GM18508 (cell line): ENCODE measurements around the gene MGLL.
"Not testable (repeated sequence)": the region's sequence is repeated elsewhere in the genome, so short reads cannot be mapped to it uniquely, and the experiment has no call there.

Experiments used
- ATAC-seq: cut with Tn5 transposase; IDR thresholded peaks from one replicate; pipeline ENCODE4 v1.9.1; 2021; ENCODE audit warnings: moderate number of reproducible peaks; ENCODE audit not compliant: insufficient read depth, unreplicated experiment

MGLL gene

GRCh38 chr3:127670761-127671522 lies 151.4 kb downstream of the MGLL start:
- ATAC-seq = no peak

- no peak for ATAC-seq
These were observed 152.1 kb downstream of the MGLL start for GRCh38 chr3:127670229-127670559.

- ATAC-seq = no peak
These were observed 152.6 kb downstream of the MGLL start for GRCh38 chr3:127669541-127670228.

GRCh38 chr3:127668906-127669305 lies 153.4 kb downstream of the MGLL start:
- no peak for ATAC-seq

GRCh38 chr3:127667119-127667681 lies 155.1 kb downstream of the MGLL start:
- no peak for ATAC-seq

GRCh38 chr3:127666676-127667075 lies 155.6 kb downstream of the MGLL start:
- ATAC-seq = no peak

GRCh38 chr3:127665586-127665985 lies 156.7 kb downstream of the MGLL start:
- ATAC-seq = no peak

GRCh38 chr3:127665165-127665564 lies 157.2 kb downstream of the MGLL start:
- ATAC-seq = no peak

- ATAC-seq = no peak
These were observed 159.2 kb downstream of the MGLL start for GRCh38 chr3:127663151-127663550.

- ATAC-seq = no peak
These were observed 160.3 kb downstream of the MGLL start for GRCh38 chr3:127662001-127662469.

GRCh38 chr3:127661600-127661999 lies 160.7 kb downstream of the MGLL start:
- ATAC-seq = no peak

- ATAC-seq = no peak
These were observed 161.6 kb downstream of the MGLL start for GRCh38 chr3:127660621-127661251.

- ATAC-seq = no peak
These were observed 164.1 kb downstream of the MGLL start for GRCh38 chr3:127658234-127658633.

GRCh38 chr3:127656906-127657305 lies 165.4 kb downstream of the MGLL start:
- ATAC-seq = no peak

GRCh38 chr3:127655641-127656040 lies 166.7 kb downstream of the MGLL start:
- no peak for ATAC-seq

- ATAC-seq = not testable (repeated sequence)
These were observed 167.3 kb downstream of the MGLL start for GRCh38 chr3:127654993-127655392.

GRCh38 chr3:127654374-127654773 lies 167.9 kb downstream of the MGLL start:
- no peak for ATAC-seq

GRCh38 chr3:127652246-127652995 lies 169.9 kb downstream of the MGLL start:
- ATAC-seq = no peak

GRCh38 chr3:127651516-127652172 lies 170.7 kb downstream of the MGLL start:
- ATAC-seq = no peak

GRCh38 chr3:127650236-127650635 lies 172.1 kb downstream of the MGLL start:
- no peak for ATAC-seq
